ENCODE results near the gene LITAF.

The LITAF gene

DNA sequence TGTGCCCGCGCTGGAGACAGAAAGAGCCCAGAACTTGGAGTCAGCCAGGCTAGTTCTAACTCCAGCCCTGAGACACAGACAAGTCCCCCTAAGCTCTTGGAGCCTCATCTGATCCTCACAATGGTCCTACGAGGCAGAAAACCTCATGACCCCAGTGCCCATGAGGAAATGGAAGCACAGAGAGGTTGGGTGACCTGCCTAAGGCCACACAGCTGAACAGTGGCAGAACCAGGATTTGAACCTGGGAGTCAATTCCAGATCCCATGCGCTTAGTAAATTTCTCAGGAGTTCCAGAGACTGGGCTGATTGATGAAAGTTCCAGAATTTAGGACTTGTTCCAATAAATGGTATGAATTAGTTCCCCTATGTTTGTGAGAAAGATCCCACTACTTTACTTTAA, 39.0 kb upstream of the LITAF start:
- ATAC-seq = no peak
- peaks cover 4% of the 10 kb centered on the region for H3K36me3 Mint-ChIP-seq
- no peaks in the 10 kb centered on the region for H3K27me3 Mint-ChIP-seq
- H3K4me3 Mint-ChIP-seq = no peak overlapping the region
- peak overlapping the region; percentile 71 for H3K27ac Mint-ChIP-seq
- H3K4me1 Mint-ChIP-seq = peaks cover 64% of the 10 kb centered on the region
- no peaks in the 10 kb centered on the region for H3K9me3 Mint-ChIP-seq

DNA sequence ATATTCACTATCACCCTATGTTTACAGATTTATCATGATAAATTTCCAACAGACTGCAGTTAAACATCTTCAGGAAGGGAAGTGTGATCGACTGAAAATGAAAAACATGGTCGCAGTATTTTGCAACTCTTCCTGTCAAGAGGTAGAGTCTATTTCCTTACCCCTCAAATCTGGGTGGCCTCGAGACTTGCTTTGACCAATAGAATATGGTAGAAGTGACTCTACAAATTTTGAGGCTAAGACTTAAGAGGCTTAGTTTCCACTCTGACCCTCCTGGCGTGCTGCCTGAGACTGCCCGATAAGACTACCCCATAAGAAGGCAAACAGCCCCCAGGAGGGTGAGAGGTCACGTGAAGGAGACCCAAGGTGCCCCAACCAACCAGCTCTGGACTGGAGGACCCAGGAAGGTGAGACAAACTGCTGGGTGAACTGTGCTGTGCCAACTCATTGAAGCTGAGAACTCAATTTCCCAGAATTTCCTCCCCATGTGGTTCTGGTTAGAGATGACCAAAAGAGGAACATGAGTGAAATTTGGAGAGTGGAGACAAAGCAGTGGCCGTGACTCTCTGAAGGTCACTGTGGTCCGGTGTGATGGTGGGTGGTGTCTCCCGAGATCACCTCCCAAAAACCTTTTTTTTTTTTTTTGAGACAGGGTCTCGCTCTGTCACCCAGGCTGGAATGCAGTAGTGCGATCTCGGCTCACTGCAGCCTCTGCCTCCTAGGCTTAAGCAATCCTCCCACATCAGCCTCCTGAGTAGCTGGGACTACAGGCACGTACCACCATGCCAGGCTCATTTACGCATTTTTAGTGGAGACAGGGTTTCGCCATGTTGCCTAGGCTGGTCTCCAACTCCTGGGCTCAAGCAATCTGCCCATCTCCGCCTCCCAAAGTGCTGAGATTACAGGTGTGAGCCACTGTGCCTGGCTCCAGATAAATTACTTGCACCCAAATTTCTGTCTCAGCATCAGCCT, 38.2 kb upstream of the LITAF start:
- Mint-ChIP-seq H3K27ac (peak overlapping the region; percentile 71), H3K36me3 (peaks cover 11% of the 10 kb centered on the region), H3K4me1 (peaks cover 63% of the 10 kb centered on the region), H3K9me3 (peaks cover 4% of the 10 kb centered on the region), H3K27me3 (no peaks in the 10 kb centered on the region), H3K4me3 (no peak overlapping the region)
- peak; percentile 7 for ATAC-seq

GRCh38 chr16:11624205-11624604, 37.5 kb upstream of the LITAF start:
- Mint-ChIP-seq H3K27ac (peak overlapping the region; percentile 71), H3K4me1 (peaks cover 63% of the 10 kb centered on the region), H3K9me3 (peaks cover 4% of the 10 kb centered on the region), H3K36me3 (peaks cover 11% of the 10 kb centered on the region), H3K4me3 (peak overlapping the region; percentile 4), H3K27me3 (no peaks in the 10 kb centered on the region)
- ATAC-seq = no peak

DNA sequence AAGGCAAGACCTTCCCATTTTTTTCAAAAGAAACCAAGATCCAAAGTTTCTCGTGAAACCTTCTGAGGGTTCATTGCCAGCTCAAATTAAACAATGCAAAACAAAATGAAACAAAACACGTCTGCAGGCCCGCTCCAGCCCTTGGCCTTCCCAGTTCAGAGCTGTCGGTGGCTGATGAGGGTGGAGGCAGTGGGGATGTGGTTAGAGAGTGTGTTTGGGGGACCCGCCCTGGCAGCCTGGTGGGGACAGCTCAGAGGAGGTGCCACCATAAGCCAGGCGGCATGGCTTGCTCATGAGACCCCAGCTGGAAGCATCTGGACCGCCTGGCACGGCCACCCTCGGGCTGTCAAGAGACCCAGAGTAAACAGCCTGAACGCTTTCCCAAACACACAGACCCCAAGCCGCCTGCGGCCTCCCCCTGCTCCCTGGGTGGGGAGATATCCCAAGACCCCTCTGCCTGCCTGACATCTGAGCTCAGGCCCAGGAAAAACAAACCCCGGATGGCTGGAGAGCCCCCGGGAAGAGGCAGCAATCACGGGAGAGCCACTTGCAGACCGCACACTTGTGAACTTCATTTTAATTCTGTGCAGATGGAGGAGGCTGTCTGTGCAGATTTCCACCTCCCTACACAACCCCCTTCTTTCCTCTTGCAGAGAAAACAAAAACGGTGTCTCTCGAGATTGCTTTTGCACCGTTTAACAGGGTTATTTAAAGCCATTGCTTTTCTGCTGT, 35.4 kb upstream of the LITAF start:
- ATAC-seq = peak; percentile 81
- Mint-ChIP-seq H3K9me3 (peaks cover 4% of the 10 kb centered on the region), H3K27ac (peak overlapping the region; percentile 84), H3K27me3 (no peaks in the 10 kb centered on the region), H3K4me3 (peak overlapping the region; percentile 73), H3K36me3 (peaks cover 11% of the 10 kb centered on the region), H3K4me1 (peaks cover 63% of the 10 kb centered on the region)

DNA sequence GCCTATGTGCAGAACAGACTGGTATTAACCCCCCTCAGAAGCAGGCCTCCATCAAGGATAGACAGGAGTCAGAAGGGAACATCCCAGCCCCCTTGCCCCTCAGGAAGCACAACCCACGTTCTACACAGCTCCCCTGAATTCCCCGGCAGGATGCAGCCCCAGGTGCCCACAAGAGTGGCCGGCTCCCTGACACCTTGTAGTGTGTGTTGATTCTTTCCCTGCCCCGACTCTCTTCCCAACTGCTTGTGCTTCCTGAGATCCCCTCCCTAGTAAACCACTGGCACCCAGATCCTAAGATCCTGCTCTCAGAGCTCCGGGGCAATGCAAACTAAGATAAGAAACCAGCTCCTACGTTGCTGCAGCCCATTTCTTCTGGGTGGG, 34.8 kb upstream of the LITAF start:
- Mint-ChIP-seq H3K9me3 (peaks cover 4% of the 10 kb centered on the region), H3K27me3 (no peaks in the 10 kb centered on the region), H3K4me1 (peaks cover 63% of the 10 kb centered on the region), H3K36me3 (peaks cover 11% of the 10 kb centered on the region), H3K27ac (peak overlapping the region; percentile 84), H3K4me3 (peak overlapping the region; percentile 73)
- ATAC-seq = no peak

- no peak for ATAC-seq
- Mint-ChIP-seq H3K27me3 (no peaks in the 10 kb centered on the region), H3K36me3 (peaks cover 11% of the 10 kb centered on the region), H3K9me3 (peaks cover 4% of the 10 kb centered on the region), H3K4me1 (peaks cover 57% of the 10 kb centered on the region), H3K27ac (peak overlapping the region; percentile 75), H3K4me3 (no peak overlapping the region)
Observed at GRCh38 chr16:11620243-11621003, 33.7 kb upstream of the LITAF start.

DNA sequence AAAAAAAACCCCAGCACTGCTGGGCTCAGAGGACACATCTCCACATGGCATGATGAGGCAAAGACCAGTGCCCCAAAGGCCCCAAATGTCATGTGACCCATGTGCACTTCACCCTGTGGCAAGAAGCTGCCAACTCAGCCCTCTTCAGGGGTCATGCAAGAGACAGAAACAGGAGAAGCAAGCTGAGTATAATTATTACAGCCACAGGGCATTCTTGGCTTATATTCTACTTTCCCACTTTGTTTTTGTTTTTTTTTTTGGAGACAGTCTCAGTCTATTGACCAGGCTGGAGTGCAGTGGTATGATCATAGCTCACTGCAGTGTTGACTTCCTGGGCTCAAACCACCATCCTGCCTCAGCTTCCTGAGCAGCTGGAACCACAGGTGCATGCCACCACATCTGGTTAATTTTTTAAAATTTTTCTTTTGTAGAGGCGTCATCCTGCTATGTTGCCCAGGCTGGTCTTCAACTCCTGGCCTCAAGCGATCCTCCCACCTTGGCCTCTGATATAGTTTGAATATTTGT, 32.7 kb upstream of the LITAF start:
- Mint-ChIP-seq H3K27ac (peak overlapping the region; percentile 75), H3K36me3 (peaks cover 11% of the 10 kb centered on the region), H3K9me3 (peaks cover 4% of the 10 kb centered on the region), H3K27me3 (no peaks in the 10 kb centered on the region), H3K4me3 (no peak overlapping the region), H3K4me1 (peaks cover 47% of the 10 kb centered on the region)
- peak; percentile 80 for ATAC-seq

- peak overlapping the region; percentile 75 for H3K27ac Mint-ChIP-seq
- H3K4me1 Mint-ChIP-seq = peaks cover 51% of the 10 kb centered on the region
- ATAC-seq = no peak
- H3K36me3 Mint-ChIP-seq = peaks cover 6% of the 10 kb centered on the region
- no peaks in the 10 kb centered on the region for H3K27me3 Mint-ChIP-seq
- peaks cover 4% of the 10 kb centered on the region for H3K9me3 Mint-ChIP-seq
- no peak overlapping the region for H3K4me3 Mint-ChIP-seq
Observed at GRCh38 chr16:11618107-11618717, 31.5 kb upstream of the LITAF start.

DNA sequence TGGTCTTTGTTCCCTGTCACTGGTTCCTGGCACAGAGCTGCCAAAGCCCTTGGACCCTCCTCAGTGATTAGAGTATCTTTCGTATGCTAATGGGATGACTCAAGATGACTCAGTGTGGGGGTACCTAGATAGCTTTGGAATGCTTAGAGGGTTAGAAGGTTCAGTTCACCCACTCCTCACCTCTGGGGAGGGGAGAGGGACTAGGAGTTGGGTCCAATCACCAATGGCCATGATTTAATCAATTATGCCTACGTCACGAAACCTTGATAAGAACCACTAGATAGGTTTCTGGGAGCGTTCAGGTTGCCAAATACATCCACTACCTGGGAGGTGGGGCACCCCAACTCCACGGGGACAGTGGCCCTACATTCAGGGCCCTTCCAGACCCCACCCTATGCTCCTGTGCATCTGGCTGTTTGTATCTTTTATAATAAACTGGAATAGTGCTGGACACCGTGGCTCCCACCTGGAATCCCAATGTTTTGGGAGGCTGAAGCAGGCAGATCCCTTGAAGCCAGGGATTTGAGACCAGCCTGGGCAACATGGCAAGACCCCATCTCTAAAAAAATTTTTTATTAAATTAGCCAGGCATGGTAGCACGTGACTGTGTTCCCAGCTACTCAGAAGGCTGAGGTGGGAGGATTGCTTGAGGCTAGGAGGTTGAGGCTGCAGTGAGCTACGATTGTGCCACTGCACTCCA, 29.2 kb upstream of the LITAF start:
- H3K36me3 Mint-ChIP-seq = peaks cover 6% of the 10 kb centered on the region
- ATAC-seq = no peak
- H3K4me1 Mint-ChIP-seq = peaks cover 47% of the 10 kb centered on the region
- H3K9me3 Mint-ChIP-seq = peaks cover 4% of the 10 kb centered on the region
- no peaks in the 10 kb centered on the region for H3K27me3 Mint-ChIP-seq
- no peak overlapping the region for H3K4me3 Mint-ChIP-seq
- no peak overlapping the region for H3K27ac Mint-ChIP-seq

DNA sequence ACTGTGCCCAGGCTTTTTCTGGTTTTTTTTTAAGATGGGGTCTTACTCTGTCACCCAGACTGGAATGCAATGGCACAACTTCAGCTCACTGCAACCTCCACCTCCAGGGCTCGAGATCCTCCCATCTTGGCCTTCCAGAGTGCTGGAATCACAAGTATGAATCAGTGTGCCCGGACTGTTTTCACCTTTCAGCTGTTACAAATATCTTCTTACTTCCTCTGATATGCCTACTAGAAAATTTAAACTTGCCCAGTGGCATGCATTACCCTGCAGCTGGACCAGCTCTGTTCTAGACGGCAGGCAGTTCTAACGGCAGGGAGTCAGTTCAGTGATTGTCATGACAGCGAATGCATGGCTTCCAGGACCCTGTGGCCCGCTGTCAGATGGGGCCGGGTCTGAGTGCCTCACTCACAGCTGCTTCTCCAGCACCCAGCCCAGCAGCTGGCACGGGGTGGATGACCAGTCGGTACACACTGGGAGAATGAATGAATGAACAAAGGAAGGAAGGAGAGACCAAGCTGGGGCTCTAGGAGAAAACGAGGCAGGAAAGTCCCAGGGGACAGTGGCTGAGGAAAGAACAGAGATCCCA, 28.0 kb upstream of the LITAF start:
- no peaks in the 10 kb centered on the region for H3K36me3 Mint-ChIP-seq
- H3K4me3 Mint-ChIP-seq = no peak overlapping the region
- H3K27ac Mint-ChIP-seq = peak overlapping the region; percentile 85
- no peaks in the 10 kb centered on the region for H3K9me3 Mint-ChIP-seq
- ATAC-seq = no peak
- H3K4me1 Mint-ChIP-seq = peaks cover 40% of the 10 kb centered on the region
- H3K27me3 Mint-ChIP-seq = no peaks in the 10 kb centered on the region

DNA sequence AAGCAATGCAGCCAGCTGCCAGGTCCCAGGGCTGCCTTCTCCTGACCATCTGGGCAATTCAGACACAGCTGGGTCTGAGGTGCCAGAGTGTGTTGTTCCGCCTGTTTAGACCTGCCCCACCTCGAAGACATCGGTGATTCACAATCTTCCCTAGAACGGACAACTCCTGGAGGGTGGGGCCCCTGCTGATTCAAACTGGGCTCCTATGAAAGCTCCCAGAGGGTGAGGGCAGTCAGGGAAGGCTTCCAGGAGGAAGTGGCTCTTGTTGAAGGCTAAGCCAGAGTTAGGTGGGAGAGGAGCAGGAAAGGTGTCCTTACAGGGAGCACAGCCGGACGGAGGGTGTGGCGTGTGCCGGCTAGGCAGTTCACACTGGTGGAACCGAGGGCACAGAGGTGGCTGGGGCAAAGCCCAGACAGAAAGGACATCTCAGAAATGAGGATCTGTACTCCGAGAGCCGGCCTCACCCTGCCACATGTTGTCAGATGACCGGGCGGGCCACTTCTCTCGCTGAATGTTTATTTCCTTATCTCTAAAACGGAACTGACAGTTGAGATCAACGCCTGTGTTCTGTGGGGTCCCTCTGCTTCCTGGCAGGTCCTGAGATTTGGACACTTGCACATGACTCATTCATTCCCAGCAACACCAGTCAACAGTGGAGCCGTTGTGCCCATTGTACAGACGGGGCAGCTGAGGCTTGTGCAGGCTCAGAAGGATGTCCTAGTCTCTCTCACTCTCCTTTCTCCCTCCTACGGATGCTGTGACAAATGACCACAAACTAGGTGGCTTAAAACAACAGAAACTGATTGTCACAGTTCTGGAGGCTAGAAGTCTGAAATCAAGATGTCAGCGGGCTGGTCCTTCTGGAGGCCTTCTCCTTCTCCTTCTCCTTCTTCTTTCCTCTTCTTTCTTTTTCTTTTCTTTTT, 26.9 kb upstream of the LITAF start:
- Mint-ChIP-seq H3K4me3 (peak overlapping the region; percentile 42), H3K9me3 (no peaks in the 10 kb centered on the region)

DNA sequence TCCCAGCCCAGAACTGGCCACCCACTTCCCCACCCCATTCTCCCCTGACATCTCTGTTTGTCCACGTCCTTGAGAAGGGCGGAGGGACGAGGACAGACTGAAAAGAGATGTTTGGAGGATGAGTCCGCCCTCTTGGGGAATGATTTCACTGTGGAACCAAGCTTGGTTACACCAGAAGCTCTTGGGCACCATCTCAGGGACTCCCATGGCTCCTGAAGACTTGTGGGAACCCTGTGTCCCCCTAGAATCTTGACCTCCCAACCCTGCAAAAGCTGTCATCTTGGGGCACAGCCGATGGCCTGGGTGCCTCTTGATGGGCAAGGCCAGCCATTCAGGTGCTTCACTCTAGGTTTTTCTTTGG, 25.9 kb upstream of the LITAF start:
- no peaks in the 10 kb centered on the region for H3K27me3 Mint-ChIP-seq
- H3K27ac Mint-ChIP-seq = peak overlapping the region; percentile 85
- peaks cover 33% of the 10 kb centered on the region for H3K4me1 Mint-ChIP-seq
- H3K9me3 Mint-ChIP-seq = no peaks in the 10 kb centered on the region
- peak overlapping the region; percentile 10 for H3K4me3 Mint-ChIP-seq
- no peak for ATAC-seq
- H3K36me3 Mint-ChIP-seq = no peaks in the 10 kb centered on the region

More for the DNA sequence above, 26.9 kb upstream of the LITAF start:
- Mint-ChIP-seq H3K4me1 (peaks cover 33% of the 10 kb centered on the region), H3K27me3 (no peaks in the 10 kb centered on the region), H3K36me3 (no peaks in the 10 kb centered on the region), H3K27ac (peak overlapping the region; percentile 85)
- peak; percentile 83 for ATAC-seq
